Inflammatory macrophage treated with lipopolysaccharide for 4 hours (primary cell): ENCODE results near the gene LBH.
A peak's percentile ranks its signal among the peaks of the same experiment; 100 is the strongest.
"Not testable (repeated sequence)": the region's sequence is repeated elsewhere in the genome, so short reads cannot be mapped to it uniquely, and the experiment has no call there.

Experiments
- DNase-seq: peaks from one replicate; pipeline ENCODE4 v3.0.0-alpha.2; 2020

Gene LBH

GRCh38 chr2:30259827-30260679, 28.7 kb downstream of the LBH start:
- DNase-seq, result no peak

GRCh38 chr2:30260941-30261340, 29.6 kb downstream of the LBH start:
- DNase-seq, result no peak

GRCh38 chr2:30261695-30262211, 30.4 kb downstream of the LBH start:
- peak; percentile 55 for DNase-seq

- no peak for DNase-seq
These were observed 31.5 kb downstream of the LBH start for GRCh38 chr2:30262716-30263309.

GRCh38 chr2:30264274-30264673, 32.9 kb downstream of the LBH start:
- no peak for DNase-seq

GRCh38 chr2:30265052-30266015, 34.0 kb downstream of the LBH start:
- peak; percentile 56 for DNase-seq

GRCh38 chr2:30266051-30266621, 34.8 kb downstream of the LBH start:
- DNase-seq, result peak; percentile 41

- no peak for DNase-seq
These were observed 35.4 kb downstream of the LBH start for GRCh38 chr2:30266705-30267104.

- no peak for DNase-seq
These were observed 36.0 kb downstream of the LBH start for GRCh38 chr2:30267161-30267975.

GRCh38 chr2:30268296-30268871, 37.0 kb downstream of the LBH start:
- DNase-seq, result no peak

- not testable (repeated sequence) for DNase-seq
These were observed 37.9 kb downstream of the LBH start for GRCh38 chr2:30269114-30269770.

- DNase-seq, result no peak
These were observed 38.4 kb downstream of the LBH start for GRCh38 chr2:30269771-30270145.

- no peak for DNase-seq
These were observed 38.8 kb downstream of the LBH start for GRCh38 chr2:30270166-30270565.

GRCh38 chr2:30271301-30271700, 40.0 kb downstream of the LBH start:
- no peak for DNase-seq

- no peak for DNase-seq
These were observed 41.0 kb downstream of the LBH start for GRCh38 chr2:30272286-30272685.

GRCh38 chr2:30272761-30273573, 41.6 kb downstream of the LBH start:
- DNase-seq, result no peak

GRCh38 chr2:30273574-30273929, 42.2 kb downstream of the LBH start:
- DNase-seq, result no peak

- no peak for DNase-seq
These were observed 43.9 kb downstream of the LBH start for GRCh38 chr2:30275256-30275655.

GRCh38 chr2:30276455-30276911, 45.1 kb downstream of the LBH start:
- no peak for DNase-seq

- no peak for DNase-seq
These were observed 46.2 kb downstream of the LBH start for GRCh38 chr2:30277582-30277981.
